Fibroblast of lung (primary cell): Measurements from ENCODE around the gene GLYR1. TPM values are rescaled to one million over a fixed set of nuclear protein-coding genes. Genes with fewer than 3 reads are reported as not detected.

Source experiments
- DNase-seq, 2 donors: peaks; one replicate each; pipeline versions ENCODE4 v3.0.0 to v3.0.0-alpha.2; 2010; ENCODE audit warnings: low read depth in 2 of 2
- H2AFZ ChIP-seq: 2 replicates; pipeline ENCODE4 v1.5.1; 2012; ENCODE audit warnings: low read length, control low read depth, inconsistent platforms
- H3K27ac ChIP-seq: 2 replicates; pipeline ENCODE4 v1.5.1; 2011; ENCODE audit warnings: low read length, control low read depth; ENCODE audit not compliant: insufficient read depth
- H3K27me3 ChIP-seq: 2 replicates; pipeline ENCODE4 v1.5.1; 2011; ENCODE audit warnings: mild to moderate bottlenecking, low read length; ENCODE audit not compliant: control insufficient read depth, insufficient read depth
- H3K36me3 ChIP-seq: 2 replicates; pipeline ENCODE4 v1.5.1; 2011; ENCODE audit warnings: low read length; ENCODE audit not compliant: control insufficient read depth, insufficient read depth
- H3K4me1 ChIP-seq: 2 replicates; pipeline ENCODE4 v1.5.1; 2011; ENCODE audit warnings: low read length; ENCODE audit not compliant: control insufficient read depth, insufficient read depth; ENCODE audit errors: extremely low read depth
- H3K4me2 ChIP-seq: 2 replicates; pipeline ENCODE4 v1.5.1; 2011; ENCODE audit warnings: low read length, control low read depth; ENCODE audit not compliant: insufficient read depth; ENCODE audit errors: extremely low read depth
- H3K4me3 ChIP-seq, 4 experiments: fragments of 200-600 bp in 1 of 4; sonication (generic) in 1 of 4; replicated peaks in 1 of 4; 2 replicates each; pipeline ENCODE4 v1.5.1; 2011 to 2016; ENCODE audit warnings: low read length in 4 of 4, low read depth in 3 of 4, mild to moderate bottlenecking in 3 of 4, control low read depth in 2 of 4, inconsistent platforms in 1 of 4, mixed read lengths in 1 of 4; ENCODE audit not compliant: insufficient read depth in 1 of 4; ENCODE audit errors: control extremely low read depth in 1 of 4
- H3K79me2 ChIP-seq: 2 replicates; pipeline ENCODE4 v1.5.1; 2012; ENCODE audit warnings: mild to moderate bottlenecking, low read length, inconsistent platforms; ENCODE audit not compliant: control insufficient read depth, insufficient read depth
- H3K9ac ChIP-seq: 2 replicates; pipeline ENCODE4 v1.5.1; 2011; ENCODE audit warnings: mild to moderate bottlenecking, low read length, control low read depth; ENCODE audit not compliant: insufficient read depth
- H3K9me3 ChIP-seq: 2 replicates; pipeline ENCODE4 v1.5.1; 2012; ENCODE audit warnings: low read depth, low read length; ENCODE audit not compliant: control insufficient read depth, insufficient read depth
- H4K20me1 ChIP-seq: 2 replicates; pipeline ENCODE4 v1.5.1; 2011; ENCODE audit warnings: low read length; ENCODE audit not compliant: control insufficient read depth, insufficient read depth; ENCODE audit errors: extremely low read depth
- EZH2 ChIP-seq: IDR thresholded peaks from 2 replicates; pipeline ENCODE4 v1.5.1; 2012; ENCODE audit warnings: low read length, control low read depth, mild to moderate bottlenecking; ENCODE audit errors: missing control alignments
- polyA plus RNA-seq, 2 donors: library from polyadenylated mRNA; depleted of rRNA in 1 of 2; stranded (reverse) in 1 of 2; unstranded in 1 of 2; fragments of >200 nt; gene quantifications; 2 replicates each; pipeline ENCODE4 v1.2.1, GENCODE V29; 2011 to 2012; ENCODE audit warnings: missing spikeins in 1 of 2
- total RNA-seq: library from RNA; depleted of rRNA; stranded (reverse); fragments of >200 nt; gene quantifications from 2 replicates; pipeline ENCODE4 v1.2.1, GENCODE V29; 2014
- TF ChIP-seq, protein P1 (sequence below), 2 donors: IDR thresholded peaks in 1 of 2; conservative IDR thresholded peaks in 1 of 2; 1 replicate in 1 of 2; 2 replicates in 1 of 2; pipeline ENCODE4 v1.5.1; 2011 to 2012; ENCODE audit warnings: low read length in 2 of 2, control low read depth in 1 of 2, inconsistent platforms in 1 of 2, low read depth in 1 of 2, mild to moderate bottlenecking in 1 of 2

GLYR1 gene
- total and polyA plus RNA-seq, 2 donors (not counting 1 experiment from before 2014, with no cell fraction given) = 28.6 to 39.6 TPM

DNA sequence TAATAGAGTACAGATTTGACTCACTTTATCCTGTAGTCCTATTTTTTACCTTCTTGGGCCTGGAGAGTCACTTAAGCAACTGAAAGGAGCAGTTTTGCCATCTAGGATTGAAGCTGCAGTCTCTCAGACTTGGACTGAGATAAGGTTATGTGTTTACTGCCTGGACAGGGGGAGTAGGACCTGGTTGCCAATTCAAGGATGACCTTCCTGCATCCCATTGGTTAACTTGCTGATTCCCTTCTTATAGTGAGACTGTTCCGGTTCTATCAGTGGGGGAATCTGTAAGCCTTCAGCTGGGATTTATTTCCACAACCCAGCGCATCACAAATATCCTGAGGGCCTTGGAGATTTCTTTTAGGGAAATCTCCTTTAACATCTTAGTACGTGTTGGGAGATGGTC lies 3.1 kb upstream of the GLYR1 start:
- Histone ChIP-seq H3K27ac (no peak overlapping the region), H3K9me3 (no peaks in the 10 kb centered on the region), H3K36me3 (peaks cover 3% of the 10 kb centered on the region), H3K4me3 (peak overlapping the region; percentile 11 to 96 (median 50)), H3K9ac (no peak overlapping the region), H3K79me2 (peaks cover 73% of the 10 kb centered on the region), H3K4me2 (peak overlapping the region; percentile 89), H4K20me1 (no peaks in the 10 kb centered on the region), H3K27me3 (no peaks in the 10 kb centered on the region), H3K4me1 (peaks cover 6% of the 10 kb centered on the region), H2AFZ (no peak overlapping the region)
- TF ChIP-seq EZH2 = no peak
- TF ChIP-seq, protein P1, sequence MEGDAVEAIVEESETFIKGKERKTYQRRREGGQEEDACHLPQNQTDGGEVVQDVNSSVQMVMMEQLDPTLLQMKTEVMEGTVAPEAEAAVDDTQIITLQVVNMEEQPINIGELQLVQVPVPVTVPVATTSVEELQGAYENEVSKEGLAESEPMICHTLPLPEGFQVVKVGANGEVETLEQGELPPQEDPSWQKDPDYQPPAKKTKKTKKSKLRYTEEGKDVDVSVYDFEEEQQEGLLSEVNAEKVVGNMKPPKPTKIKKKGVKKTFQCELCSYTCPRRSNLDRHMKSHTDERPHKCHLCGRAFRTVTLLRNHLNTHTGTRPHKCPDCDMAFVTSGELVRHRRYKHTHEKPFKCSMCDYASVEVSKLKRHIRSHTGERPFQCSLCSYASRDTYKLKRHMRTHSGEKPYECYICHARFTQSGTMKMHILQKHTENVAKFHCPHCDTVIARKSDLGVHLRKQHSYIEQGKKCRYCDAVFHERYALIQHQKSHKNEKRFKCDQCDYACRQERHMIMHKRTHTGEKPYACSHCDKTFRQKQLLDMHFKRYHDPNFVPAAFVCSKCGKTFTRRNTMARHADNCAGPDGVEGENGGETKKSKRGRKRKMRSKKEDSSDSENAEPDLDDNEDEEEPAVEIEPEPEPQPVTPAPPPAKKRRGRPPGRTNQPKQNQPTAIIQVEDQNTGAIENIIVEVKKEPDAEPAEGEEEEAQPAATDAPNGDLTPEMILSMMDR (conservative IDR thresholded peaks at IDR 0.05 in 1 of 2, IDR thresholded peaks at IDR 0.05 in 1 of 2; ENCODE audit: low read depth in 1 of 2, low read length in 2 of 2) = no peak
- peak; percentile 5 to 18 for DNase-seq

DNA sequence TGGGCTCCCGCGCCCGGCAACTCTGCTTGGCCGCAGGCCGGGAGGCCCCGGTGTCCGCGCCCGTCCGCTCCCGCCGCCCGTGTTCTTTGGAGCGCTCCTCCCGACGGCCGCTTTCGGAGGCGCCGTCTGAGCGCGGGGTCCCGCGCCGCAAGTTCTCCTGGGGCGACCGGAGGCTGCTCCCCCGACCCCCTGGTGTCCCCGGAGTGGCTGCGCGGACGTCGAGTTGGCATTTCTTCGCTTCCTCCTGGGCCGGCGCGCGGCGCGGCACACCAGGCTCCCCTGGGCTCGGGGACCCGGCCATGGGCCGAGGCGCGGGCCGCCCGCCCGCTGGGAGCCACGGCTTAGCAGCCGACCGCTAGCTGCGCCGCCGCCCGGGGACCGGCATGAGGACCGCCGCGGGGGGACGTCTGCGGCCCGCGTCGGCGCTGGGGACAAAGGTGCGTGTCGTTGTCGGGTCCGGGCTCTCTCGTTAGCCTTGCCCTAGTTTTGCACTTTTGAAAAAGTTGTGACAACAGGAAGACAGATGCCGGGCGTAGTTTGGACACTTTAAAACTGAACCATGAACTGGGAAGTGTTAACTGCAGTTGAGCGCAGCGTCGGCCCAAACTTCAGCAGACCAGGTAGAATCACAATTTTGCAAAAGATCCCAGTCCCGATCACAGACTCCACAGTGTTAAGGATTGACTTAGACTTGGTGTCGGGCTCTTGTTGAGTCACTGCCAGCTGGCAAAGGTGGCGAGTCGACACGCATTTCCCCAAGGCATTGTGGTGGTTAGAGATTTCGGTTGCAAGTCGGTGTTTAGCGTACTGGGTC lies 893 bp upstream of the GLYR1 start:
- TF ChIP-seq EZH2 = no peak
- TF ChIP-seq, protein P1 (conservative IDR thresholded peaks at IDR 0.05 in 1 of 2, IDR thresholded peaks at IDR 0.05 in 1 of 2; ENCODE audit: low read depth in 1 of 2, low read length in 2 of 2) = no peak
- H3K9ac ChIP-seq = peak overlapping the region; percentile 86
- H3K4me2 ChIP-seq = peak overlapping the region; percentile 89
- H3K36me3 ChIP-seq = peaks cover 5% of the 10 kb centered on the region
- peaks cover 6% of the 10 kb centered on the region for H3K4me1 ChIP-seq
- H3K79me2 ChIP-seq = peaks cover 81% of the 10 kb centered on the region
- H3K27me3 ChIP-seq = no peaks in the 10 kb centered on the region
- peak overlapping the region; percentile 8 for H2AFZ ChIP-seq
- H3K4me3 ChIP-seq = peak overlapping the region; percentile 70 to 96 (median 76)
- H3K27ac ChIP-seq = peak overlapping the region; percentile 90
- no peaks in the 10 kb centered on the region for H4K20me1 ChIP-seq
- no peaks in the 10 kb centered on the region for H3K9me3 ChIP-seq
- peak; percentile 65 to 66 for DNase-seq

DNA sequence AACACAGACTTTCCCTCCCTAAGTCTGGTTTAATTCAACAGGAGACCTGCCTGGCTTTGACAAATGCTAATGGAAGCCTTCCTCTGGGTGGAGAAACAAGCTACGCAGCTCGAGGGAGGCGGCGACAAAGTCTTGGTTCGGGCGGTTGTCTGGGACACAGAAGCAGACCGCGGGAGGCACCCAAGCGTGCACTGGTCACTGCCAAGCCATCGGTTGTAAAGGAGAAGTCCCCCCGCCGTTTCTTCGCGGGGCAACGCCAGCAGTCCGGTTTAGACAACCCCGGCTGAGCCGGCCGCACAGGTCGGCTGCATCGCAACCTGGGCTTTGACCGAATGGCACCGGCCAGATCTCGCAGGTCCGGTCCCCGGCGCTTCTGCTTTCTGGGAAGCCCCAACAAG lies 586 bp downstream of the GLYR1 start:
- H3K4me1 ChIP-seq = peaks cover 6% of the 10 kb centered on the region
- H4K20me1 ChIP-seq = no peaks in the 10 kb centered on the region
- DNase-seq = peak; percentile 53 to 66
- H3K4me3 ChIP-seq = peak overlapping the region; percentile 73 to 93 (median 88)
- peaks cover 73% of the 10 kb centered on the region for H3K79me2 ChIP-seq
- H3K4me2 ChIP-seq = peak overlapping the region; percentile 97
- H3K36me3 ChIP-seq = peaks cover 4% of the 10 kb centered on the region
- no peak overlapping the region for H2AFZ ChIP-seq
- H3K9me3 ChIP-seq = no peaks in the 10 kb centered on the region
- H3K9ac ChIP-seq = peak overlapping the region; percentile 94
- TF ChIP-seq, protein P1 (conservative IDR thresholded peaks at IDR 0.05 in 1 of 2, IDR thresholded peaks at IDR 0.05 in 1 of 2; ENCODE audit: low read depth in 1 of 2, low read length in 2 of 2) = no peak
- TF ChIP-seq EZH2 = no peak
- no peaks in the 10 kb centered on the region for H3K27me3 ChIP-seq
- H3K27ac ChIP-seq = peak overlapping the region; percentile 90
